Measurements from ENCODE around the gene NUP210L. TPM values are rescaled to one million over a fixed set of nuclear protein-coding genes. Genes with fewer than 3 reads are reported as not detected.
A peak's percentile ranks its signal among the peaks of the same experiment; 100 is the strongest.

Gene NUP210L
- total and polyA plus RNA-seq, 2 of the 13 experiments (the other 11 are each of a cell fraction or from before 2014, with no cell fraction given), result not detected

GRCh38 chr1:154182344-154183045 lies 27.6 kb upstream of the NUP210L start (continued):
- no peak for TF ChIP-seq GRHL1 (CRISPR knock-in tag; conservative IDR thresholded peaks at IDR 0.05)
- TF ChIP-seq SMAD1 (CRISPR knock-in tag; IDR thresholded peaks at IDR 0.05; ENCODE audit: borderline replicate concordance, low read depth), result no peak
- TF ChIP-seq ZNF639 (CRISPR knock-in tag; conservative IDR thresholded peaks at IDR 0.05), result no peak
- no peak for TF ChIP-seq HNF4A (CRISPR knock-in tag; IDR thresholded peaks at IDR 0.05)
- TF ChIP-seq E2F2 (CRISPR knock-in tag; IDR thresholded peaks at IDR 0.05; ENCODE audit: borderline replicate concordance), result no peak
- TF ChIP-seq ZNF318 (CRISPR knock-in tag; IDR thresholded peaks at IDR 0.05), result no peak
- 0 out of 2 replicates have a peak, but pooled peaks have one; percentile 4 for TF ChIP-seq ESRRA (CRISPR knock-in tag; IDR thresholded peaks at IDR 0.05; ENCODE audit: low read depth)
- TF ChIP-seq HINFP (CRISPR knock-in tag; IDR thresholded peaks at IDR 0.05; ENCODE audit: low read depth), result 0 out of 2 replicates have a peak, but pooled peaks have one; percentile 33
- no peak for TF ChIP-seq ZMAT5 (CRISPR knock-in tag; IDR thresholded peaks at IDR 0.05; ENCODE audit: borderline replicate concordance, low read depth)
- TF ChIP-seq ZNF468 (CRISPR knock-in tag; IDR thresholded peaks at IDR 0.05), result no peak
- TF ChIP-seq RARG (CRISPR knock-in tag; IDR thresholded peaks at IDR 0.05; ENCODE audit: low read depth), result no peak
- 0 out of 2 replicates have a peak, but pooled peaks have one; percentile 66 for TF ChIP-seq ZNF839 (CRISPR knock-in tag; IDR thresholded peaks at IDR 0.05; ENCODE audit: borderline replicate concordance)
- no peak for TF ChIP-seq ELF4 (CRISPR knock-in tag; IDR thresholded peaks at IDR 0.05; ENCODE audit: borderline replicate concordance)

Data from HepG2 (cell line).